GM12878 (cell line): ENCODE measurements around the gene GATAD2B. TPM values are rescaled to one million over a fixed set of nuclear protein-coding genes. Genes with fewer than 3 reads are reported as not detected.

Experiments
- ATAC-seq: fragments of 200-7000 bp; cut with Tn5 transposase; 3 replicates; pipeline ENCODE4 v1.9.1; 2020; ENCODE audit warnings: mild to moderate bottlenecking, moderate library complexity
- BruUV-seq: library from RNA; stranded (reverse); fragments of 400-500 nt; replicated peaks from 2 replicates; lab custom pipeline; 2021; lab: Mats Ljungman, UMichigan
- CTCF ChIA-PET: fragments of 300-600 bp; sonication (Branson Sonifier 250); formaldehyde crosslinking; extraction: SDS; loops from one replicate; lab custom pipeline; 2021; ENCODE audit warnings: inconsistent platforms; lab: Yijun Ruan, JAX
- POLR2A ChIA-PET: fragments of 350-600 bp; formaldehyde crosslinking; extraction: SDS; loops from one replicate; lab custom pipeline; 2021; ENCODE audit warnings: inconsistent platforms; lab: Charles Lee
- RAD21 ChIA-PET: fragments of 300-600 bp; sonication (Branson Sonifier 250); formaldehyde crosslinking; loops from one replicate; lab custom pipeline; 2023; ENCODE audit warnings: antibody characterized with exemption; ENCODE audit not compliant: unreplicated experiment; lab: Charles Lee
- SMC1A ChIA-PET: fragments of 300-600 bp; sonication (Branson Sonifier 250); formaldehyde crosslinking; loops from one replicate; lab custom pipeline; 2023; ENCODE audit not compliant: unreplicated experiment, uncharacterized antibody; lab: Charles Lee
- DNase-seq: peaks from one replicate; pipeline ENCODE4 v3.0.0-alpha.2; 2011; ENCODE audit warnings: low read depth, low spot score
- FAIRE-seq: peaks from 3 replicates; lab custom pipeline; 2011; peaks lifted over from hg19 to GRCh38; lab: Jason Lieb, UNC
- H2AFZ ChIP-seq: 2 replicates; pipeline ENCODE4 v1.6.0; 2011; ENCODE audit warnings: low read depth, low read length, control low read depth; ENCODE audit not compliant: control insufficient read depth
- H3K27ac ChIP-seq: 2 replicates; pipeline ENCODE4 v1.5.1; 2011; ENCODE audit warnings: control low read depth; ENCODE audit not compliant: control insufficient read depth, insufficient read depth
- H3K27me3 ChIP-seq, 2 experiments: replicated peaks in 1 of 2; 2 replicates each; pipeline versions ENCODE4 v1.6.0 to v1.6.1; 2011; ENCODE audit warnings: low read length in 1 of 2; ENCODE audit not compliant: control insufficient read depth in 2 of 2, insufficient read depth in 2 of 2
- H3K36me3 ChIP-seq, 2 experiments: 2 replicates each; pipeline ENCODE4 v1.5.1; 2011; ENCODE audit warnings: low read length in 1 of 2; ENCODE audit not compliant: control insufficient read depth in 2 of 2, insufficient read depth in 2 of 2
- H3K4me1 ChIP-seq: 2 replicates; pipeline ENCODE4 v1.6.1; 2011; ENCODE audit warnings: mild to moderate bottlenecking, low read length, moderate library complexity, mixed read lengths; ENCODE audit not compliant: control insufficient read depth, insufficient read depth
- H3K4me2 ChIP-seq: 2 replicates; pipeline ENCODE4 v1.6.0; 2011; ENCODE audit warnings: control low read depth; ENCODE audit not compliant: control insufficient read depth, insufficient read depth
- H3K4me3 ChIP-seq: fragments of 200-600 bp; sonication (generic); 2 replicates; pipeline ENCODE4 v1.5.1; 2016
- H3K79me2 ChIP-seq: 2 replicates; pipeline ENCODE4 v1.6.0; 2011; ENCODE audit warnings: low read length; ENCODE audit not compliant: control insufficient read depth, insufficient read depth
- H3K9ac ChIP-seq: 2 replicates; pipeline ENCODE4 v1.8.0; 2011; ENCODE audit warnings: low read length, control low read depth, mixed read lengths; ENCODE audit not compliant: control insufficient read depth, insufficient read depth
- H3K9me3 ChIP-seq: replicated peaks from 3 replicates; pipeline ENCODE4 v1.5.1; 2011; ENCODE audit warnings: mild to moderate bottlenecking, low read length; ENCODE audit not compliant: control insufficient read depth, insufficient read depth
- H4K20me1 ChIP-seq: 2 replicates; pipeline ENCODE4 v1.6.0; 2011; ENCODE audit not compliant: control insufficient read depth, insufficient read depth
- BACH1 ChIP-seq: fragments of 450-650 bp; IDR thresholded peaks from 2 replicates; pipeline ENCODE4 v1.6.1; 2017; ENCODE audit warnings: mild to moderate bottlenecking, borderline replicate concordance
- CREM ChIP-seq: IDR thresholded peaks from 2 replicates; pipeline ENCODE4 v1.6.1; 2014; ENCODE audit warnings: antibody characterized with exemption, low read depth
- MXI1 ChIP-seq: fragments of 150-350 bp; IDR thresholded peaks from 2 replicates; pipeline ENCODE4 v1.6.1; 2011; ENCODE audit warnings: low read depth, mild to moderate bottlenecking, inconsistent platforms, low read length, improper control_type of control experiment
- NR2F1 ChIP-seq: fragments of 450-650 bp; conservative IDR thresholded peaks from 2 replicates; pipeline ENCODE4 v1.6.1; 2017; ENCODE audit warnings: mild to moderate bottlenecking
- RBBP5 ChIP-seq: fragments of 200-600 bp; sonication (generic); conservative IDR thresholded peaks from 2 replicates; pipeline ENCODE4 v1.6.1; 2016
- RFX5 ChIP-seq: IDR thresholded peaks from 2 replicates; pipeline ENCODE4 v1.6.1; 2011; ENCODE audit warnings: low read depth, low read length, improper control_type of control experiment
- SMAD5 ChIP-seq: IDR thresholded peaks from 2 replicates; pipeline ENCODE4 v1.6.1; 2016; ENCODE audit warnings: antibody characterized with exemption, low read depth
- STAT3 ChIP-seq: IDR thresholded peaks from 2 replicates; pipeline ENCODE4 v1.6.1; 2011; ENCODE audit warnings: low read depth, low read length, improper control_type of control experiment
- SUPT20H ChIP-seq: IDR thresholded peaks from 2 replicates; pipeline ENCODE4 v1.6.1; 2011; ENCODE audit warnings: low read depth, mild to moderate bottlenecking, low read length, moderate library complexity, borderline replicate concordance; ENCODE audit not compliant: control insufficient read depth
- TCF7 ChIP-seq: IDR thresholded peaks from 2 replicates; pipeline ENCODE4 v1.6.1; 2014; ENCODE audit warnings: antibody characterized with exemption, borderline replicate concordance
- ZBED1 ChIP-seq: IDR thresholded peaks from 2 replicates; pipeline ENCODE4 v1.6.1; 2016; ENCODE audit warnings: borderline replicate concordance
- ZNF207 ChIP-seq: fragments of 450-650 bp; IDR thresholded peaks from 2 replicates; pipeline ENCODE4 v1.6.1; 2014; ENCODE audit warnings: antibody characterized with exemption, mild to moderate bottlenecking, borderline replicate concordance
- ZZZ3 ChIP-seq: IDR thresholded peaks from 2 replicates; pipeline ENCODE4 v1.6.1; 2011; ENCODE audit warnings: low read depth; ENCODE audit not compliant: control insufficient read depth, insufficient read length
- WGBS: methylation state at CpG from one replicate; pipeline ENCODE4 v1.1.6; 2016; ENCODE audit warnings: low lambda C conversion rate; ENCODE audit not compliant: insufficient replicate concordance, insufficient coverage; ENCODE audit errors: missing lambda C conversion rate; 5-methylcytosine and 5-hydroxymethylcytosine counted together
- in situ Hi-C: fragments of 300-500 bp; cut with MboI; formaldehyde crosslinking; loops from 9 replicates; pipeline ENCODE4 v1.14.3; 2018; ENCODE audit warnings: mixed read lengths
- intact Hi-C: fragments of 100-400 bp; cut with micrococcal nuclease; formaldehyde crosslinking; loops from one replicate; pipeline ENCODE4 v1.14.2; 2022; ENCODE audit not compliant: unreplicated experiment
- polyA plus RNA-seq, 11 experiments: library from polyadenylated mRNA; depleted of rRNA in 4 of 11; unstranded in 6 of 11; stranded (reverse) in 5 of 11; fragments of >200 nt; fragmentation: Nextera tagmentation in 4 of 11; fragmentation: Illumina TruSeq in 1 of 11; extraction: Ambion mirVana in 4 of 11; extraction: Trizol in 1 of 11; gene quantifications; 1 replicate in 1 of 11; 2 replicates in 10 of 11; pipeline versions ENCODE4 v1.2.1 to v1.2.3, GENCODE V29; 2011 to 2016; ENCODE audit warnings: inconsistent platforms in 2 of 11, missing spikeins in 2 of 11, low read depth in 1 of 11
- total RNA-seq, 4 experiments: library from RNA; depleted of rRNA in 3 of 4; stranded (reverse); fragments of >200 nt in 3 of 4; fragmentation: Illumina TruSeq in 1 of 4; extraction: Trizol in 1 of 4; gene quantifications; 2 replicates each; pipeline versions ENCODE4 v1.2.1 to v1.2.3, GENCODE V29; 2013 to 2021
- TF ChIP-seq, protein P1 (sequence below): fragments of 450-650 bp; IDR thresholded peaks from 2 replicates; pipeline ENCODE4 v1.6.1; 2018; ENCODE audit warnings: mild to moderate bottlenecking, low read depth, moderate library complexity; ENCODE audit not compliant: partially characterized antibody

Gene GATAD2B
- total and polyA plus RNA-seq, 10 of the 15 experiments (the other 5 are each of a cell fraction or from before 2014, with no cell fraction given), result 2.4 to 63.1 (median 8.7) TPM

DNA sequence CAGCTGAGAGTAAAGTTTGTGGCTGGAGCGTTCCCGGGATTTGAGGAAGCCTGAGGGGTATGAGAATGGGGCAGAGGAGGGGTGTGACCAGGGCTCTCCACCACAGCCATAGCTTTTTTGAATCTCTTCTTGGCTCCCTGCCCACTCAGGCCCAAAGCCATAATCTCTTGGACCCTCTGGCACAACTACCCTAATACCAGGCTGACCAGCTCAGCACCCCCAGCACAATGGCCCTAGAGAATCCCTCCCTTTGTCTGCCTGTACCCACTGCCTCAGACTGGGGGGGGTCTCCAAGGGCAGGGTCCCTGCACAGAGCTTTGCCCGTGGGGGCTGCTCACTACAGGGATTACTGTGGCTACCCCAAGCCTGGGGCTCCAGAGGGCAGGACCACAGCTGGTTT, 16.2 kb upstream of the GATAD2B start:
- ATAC-seq, result no peak
- BruUV-seq, result no TSS peak
- no peak for DNase-seq
- ChIA-PET CTCF (no interaction called here), POLR2A (no interaction called here), RAD21 (no interaction called here), SMC1A (no interaction called here)
- peaks cover 2% of the 10 kb centered on the region for H3K4me1 ChIP-seq
- no peak overlapping the region for H3K9ac ChIP-seq
- 100% methylated on average over 3 of the region's 3 CpGs for WGBS
- no peak overlapping the region for H3K27ac ChIP-seq
- H3K9me3 ChIP-seq, result no peaks in the 10 kb centered on the region
- intact Hi-C loops (no loop called here), in situ Hi-C loops (no loop called here)
- no peaks in the 10 kb centered on the region for H4K20me1 ChIP-seq
- no peak for FAIRE-seq
- peaks cover 22 to 27% of the 10 kb centered on the region in 2 experiments; a peak in 3 of 4 replicates for H3K36me3 ChIP-seq
- TF ChIP-seq SMAD5 (no peak), SUPT20H (no peak), RFX5 (no peak), ZZZ3 (no peak), MXI1 (no peak), RBBP5 (no peak), ZBED1 (no peak), TCF7 (no peak), BACH1 (no peak), NR2F1 (no peak), STAT3 (no peak), CREM (no peak), ZNF207 (no peak)
- TF ChIP-seq, protein P1, sequence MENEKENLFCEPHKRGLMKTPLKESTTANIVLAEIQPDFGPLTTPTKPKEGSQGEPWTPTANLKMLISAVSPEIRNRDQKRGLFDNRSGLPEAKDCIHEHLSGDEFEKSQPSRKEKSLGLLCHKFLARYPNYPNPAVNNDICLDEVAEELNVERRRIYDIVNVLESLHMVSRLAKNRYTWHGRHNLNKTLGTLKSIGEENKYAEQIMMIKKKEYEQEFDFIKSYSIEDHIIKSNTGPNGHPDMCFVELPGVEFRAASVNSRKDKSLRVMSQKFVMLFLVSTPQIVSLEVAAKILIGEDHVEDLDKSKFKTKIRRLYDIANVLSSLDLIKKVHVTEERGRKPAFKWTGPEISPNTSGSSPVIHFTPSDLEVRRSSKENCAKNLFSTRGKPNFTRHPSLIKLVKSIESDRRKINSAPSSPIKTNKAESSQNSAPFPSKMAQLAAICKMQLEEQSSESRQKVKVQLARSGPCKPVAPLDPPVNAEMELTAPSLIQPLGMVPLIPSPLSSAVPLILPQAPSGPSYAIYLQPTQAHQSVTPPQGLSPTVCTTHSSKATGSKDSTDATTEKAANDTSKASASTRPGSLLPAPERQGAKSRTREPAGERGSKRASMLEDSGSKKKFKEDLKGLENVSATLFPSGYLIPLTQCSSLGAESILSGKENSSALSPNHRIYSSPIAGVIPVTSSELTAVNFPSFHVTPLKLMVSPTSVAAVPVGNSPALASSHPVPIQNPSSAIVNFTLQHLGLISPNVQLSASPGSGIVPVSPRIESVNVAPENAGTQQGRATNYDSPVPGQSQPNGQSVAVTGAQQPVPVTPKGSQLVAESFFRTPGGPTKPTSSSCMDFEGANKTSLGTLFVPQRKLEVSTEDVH, result no peak
- no peak overlapping the region for H2AFZ ChIP-seq
- peaks cover 8% of the 10 kb centered on the region for H3K79me2 ChIP-seq
- H3K4me2 ChIP-seq, result no peak overlapping the region
- no peak overlapping the region for H3K4me3 ChIP-seq
- no peaks in the 10 kb centered on the region for H3K27me3 ChIP-seq
